Astrocyte (in vitro differentiated cells and primary cell): ENCODE measurements around the gene ZXDC.

ENCODE experiments used
- CTCF ChIP-seq: IDR thresholded peaks from 2 replicates; pipeline ENCODE4 v1.5.1; 2011; ENCODE audit warnings: low read depth, mild to moderate bottlenecking, inconsistent platforms, low read length, moderate library complexity; ENCODE audit not compliant: insufficient read depth
- EZH2 ChIP-seq: IDR thresholded peaks from 2 replicates; pipeline ENCODE4 v1.6.1; 2012; ENCODE audit warnings: mild to moderate bottlenecking, low read length, inconsistent platforms; ENCODE audit not compliant: insufficient read depth

DNA sequence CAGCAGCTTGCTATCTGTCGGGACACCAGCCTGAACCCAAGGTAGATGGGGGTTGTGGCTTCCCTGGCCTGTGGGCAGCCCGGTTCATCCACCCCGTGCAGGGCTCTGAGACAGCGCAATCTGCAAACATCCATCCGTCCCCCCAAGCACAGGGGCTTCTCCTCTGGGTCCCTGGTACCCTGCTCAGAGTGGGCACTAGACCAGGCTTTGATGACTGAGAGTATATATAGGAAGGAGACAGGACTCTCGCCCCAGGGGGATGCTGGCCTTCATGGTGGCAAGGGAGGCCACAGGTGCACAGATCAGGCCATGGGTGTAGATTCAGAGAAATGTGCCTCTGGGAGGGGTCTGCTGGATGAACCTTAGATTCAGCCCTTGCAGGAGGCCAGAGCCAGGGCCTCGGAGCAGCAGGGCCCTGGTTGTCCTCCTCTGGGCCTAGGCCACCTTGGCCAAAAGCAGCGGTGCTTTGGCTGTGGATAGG is 40.7 kb downstream of the ZXDC start:
- TF ChIP-seq CTCF: no peak
- TF ChIP-seq EZH2: no peak
